Jurkat, Clone E6-1 (cell line): ENCODE results near the gene OPTN.
"Not testable (repeated sequence)": the region's sequence is repeated elsewhere in the genome, so short reads cannot be mapped to it uniquely, and the experiment has no call there.

ENCODE experiments used
- DNase-seq: peaks from one replicate; pipeline ENCODE4 v3.0.0-alpha.2; 2011; ENCODE audit warnings: low read depth, low spot score
- H3K4me3 ChIP-seq: 2 replicates; pipeline ENCODE4 v1.5.1; 2011; ENCODE audit warnings: mild to moderate bottlenecking, low read length, control low read depth, moderate library complexity

Gene OPTN

GRCh38 chr10:13115832-13116803 lies 16.2 kb downstream of the OPTN start:
- peak overlapping the region; percentile 35 for H3K4me3 ChIP-seq
- peak; percentile 28 for DNase-seq

- no peak for DNase-seq
These were observed 18.1 kb downstream of the OPTN start for GRCh38 chr10:13117841-13118783.

GRCh38 chr10:13118784-13119410 lies 18.9 kb downstream of the OPTN start:
- no peak overlapping the region for H3K4me3 ChIP-seq
- DNase-seq: no peak

More at GRCh38 chr10:13117841-13118783, 18.1 kb downstream of the OPTN start:
- no peak overlapping the region for H3K4me3 ChIP-seq

GRCh38 chr10:13120786-13121499 lies 21.0 kb downstream of the OPTN start:
- DNase-seq: no peak
- H3K4me3 ChIP-seq: no peak overlapping the region

GRCh38 chr10:13121500-13121854 lies 21.5 kb downstream of the OPTN start:
- H3K4me3 ChIP-seq: no peak overlapping the region
- no peak for DNase-seq

GRCh38 chr10:13136651-13137050 lies 36.7 kb downstream of the OPTN start:
- DNase-seq: no peak
- no peak overlapping the region for H3K4me3 ChIP-seq

GRCh38 chr10:13139150-13139549 lies 39.2 kb downstream of the OPTN start:
- no peak for DNase-seq

GRCh38 chr10:13139676-13140075 lies 39.7 kb downstream of the OPTN start:
- no peak for DNase-seq
- H3K4me3 ChIP-seq: no peak overlapping the region

More at GRCh38 chr10:13139150-13139549, 39.2 kb downstream of the OPTN start:
- H3K4me3 ChIP-seq: no peak overlapping the region

- H3K4me3 ChIP-seq: no peak overlapping the region
- DNase-seq: no peak
These were observed 40.7 kb downstream of the OPTN start for GRCh38 chr10:13140627-13141190.

- DNase-seq: no peak
- no peak overlapping the region for H3K4me3 ChIP-seq
These were observed 43.8 kb downstream of the OPTN start for GRCh38 chr10:13143766-13144165.

- no peak for DNase-seq
- H3K4me3 ChIP-seq: no peak overlapping the region
These were observed 44.9 kb downstream of the OPTN start for GRCh38 chr10:13144814-13145213.

GRCh38 chr10:13146379-13146778 lies 46.4 kb downstream of the OPTN start:
- H3K4me3 ChIP-seq: no peak overlapping the region
- DNase-seq: no peak

GRCh38 chr10:13147161-13147560 lies 47.2 kb downstream of the OPTN start:
- DNase-seq: no peak
- no peak overlapping the region for H3K4me3 ChIP-seq

- H3K4me3 ChIP-seq: no peak overlapping the region
- no peak for DNase-seq
These were observed 52.3 kb downstream of the OPTN start for GRCh38 chr10:13152296-13152695.

GRCh38 chr10:13155860-13156259 lies 55.9 kb downstream of the OPTN start:
- not testable (repeated sequence) for DNase-seq, H3K4me3 ChIP-seq

GRCh38 chr10:13158401-13158800 lies 58.4 kb downstream of the OPTN start:
- DNase-seq: no peak
- H3K4me3 ChIP-seq: no peak overlapping the region

GRCh38 chr10:13160934-13161856 lies 61.2 kb downstream of the OPTN start, which contains the start of gene MCM10:
Gene MCM10, plus strand, starts transcription at chr10:13161558. Its CDS starts 2,645 bp downstream, at chr10:13164203.
- peak within 1 kb of the TSS; percentile 96 for H3K4me3 ChIP-seq

More at GRCh38 chr10:13160934-13161856, 61.2 kb downstream of the OPTN start, which contains the start of gene MCM10:
- DNase-seq: peak; percentile 99
